Measurements from ENCODE around the gene TCF12.

TCF12 gene

GRCh38 chr15:57297630-57298029, 379.2 kb downstream of the TCF12 start:
- DNase-seq (ENCODE audit: low spot score): peak; percentile 38

- no peak for DNase-seq (ENCODE audit: low spot score)
These were observed 379.8 kb downstream of the TCF12 start for GRCh38 chr15:57298204-57298603.

GRCh38 chr15:57298843-57299550, 380.6 kb downstream of the TCF12 start:
- peak; percentile 45 for DNase-seq (ENCODE audit: low spot score)

GRCh38 chr15:57301307-57301706, 382.9 kb downstream of the TCF12 start:
- DNase-seq (ENCODE audit: low spot score): peak; percentile 38

GRCh38 chr15:57302640-57303257, 384.3 kb downstream of the TCF12 start:
- DNase-seq (ENCODE audit: low spot score): peak; percentile 28

GRCh38 chr15:57305009-57305408, 386.6 kb downstream of the TCF12 start:
- no peak for DNase-seq (ENCODE audit: low spot score)

- peak; percentile 90 for DNase-seq (ENCODE audit: low spot score)
These were observed 387.9 kb downstream of the TCF12 start for GRCh38 chr15:57306161-57306943.

- DNase-seq (ENCODE audit: low spot score): peak; percentile 65
These were observed 388.5 kb downstream of the TCF12 start for GRCh38 chr15:57306944-57307411.

- peak; percentile 57 for DNase-seq (ENCODE audit: low spot score)
These were observed 389.2 kb downstream of the TCF12 start for GRCh38 chr15:57307527-57308169.

- DNase-seq (ENCODE audit: low spot score): no peak
These were observed 389.7 kb downstream of the TCF12 start for GRCh38 chr15:57308170-57308545.

- DNase-seq (ENCODE audit: low spot score): peak; percentile 46
These were observed 391.7 kb downstream of the TCF12 start for GRCh38 chr15:57309856-57310760.

GRCh38 chr15:57310876-57311275, 392.4 kb downstream of the TCF12 start:
- DNase-seq (ENCODE audit: low spot score): peak; percentile 28

GRCh38 chr15:57312006-57312317, 393.5 kb downstream of the TCF12 start:
- no peak for DNase-seq (ENCODE audit: low spot score)

- peak; percentile 79 for DNase-seq (ENCODE audit: low spot score)
These were observed 394.1 kb downstream of the TCF12 start for GRCh38 chr15:57312318-57313133.

- no peak for DNase-seq (ENCODE audit: low spot score)
These were observed 394.7 kb downstream of the TCF12 start for GRCh38 chr15:57313134-57313483.

- DNase-seq (ENCODE audit: low spot score): no peak
These were observed 395.8 kb downstream of the TCF12 start for GRCh38 chr15:57314221-57314620.

GRCh38 chr15:57316451-57316850, 398.0 kb downstream of the TCF12 start:
- DNase-seq (ENCODE audit: low spot score): no peak

- DNase-seq (ENCODE audit: low spot score): no peak
These were observed 400.9 kb downstream of the TCF12 start for GRCh38 chr15:57319226-57319918.

- DNase-seq (ENCODE audit: low spot score): no peak
These were observed 401.6 kb downstream of the TCF12 start for GRCh38 chr15:57319919-57320560.

Measured in left forelimb (tissue), 1 donor.